NT2/D1 (cell line): ENCODE measurements around the gene CASS4.

Source experiments
- YY1 ChIP-seq: IDR thresholded peaks from 2 replicates; pipeline ENCODE4 v1.6.1; 2011; ENCODE audit not compliant: insufficient read length, insufficient read depth
- ZNF274 ChIP-seq: IDR thresholded peaks from 2 replicates; pipeline ENCODE4 v1.6.1; 2011; ENCODE audit warnings: mild to moderate bottlenecking, low read depth, low read length

DNA sequence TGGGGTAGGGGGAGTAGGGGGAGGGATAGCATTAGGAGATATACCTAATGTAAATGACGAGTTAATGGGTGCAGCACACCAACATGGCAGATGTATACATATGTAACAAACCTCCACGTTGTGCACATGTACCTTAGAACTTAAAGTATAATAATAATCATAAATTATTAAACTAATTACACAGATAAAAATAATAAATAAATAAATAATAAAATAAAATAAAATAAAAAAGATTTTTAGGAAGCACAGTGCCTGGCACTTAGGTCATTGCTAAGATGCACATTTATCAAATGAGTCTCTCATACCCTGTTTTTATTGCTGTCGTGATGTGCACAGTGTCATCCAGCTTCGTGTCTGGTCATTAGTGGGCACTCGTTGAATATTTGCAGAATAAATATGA, 37.4 kb downstream of the CASS4 start:
- TF ChIP-seq YY1 = no peak
- TF ChIP-seq ZNF274 = no peak
